Panc1 (cell line): ENCODE results near the gene PSD4. TPM values are rescaled to one million over a fixed set of nuclear protein-coding genes. Genes with fewer than 3 reads are reported as not detected.

Experiments used
- ATAC-seq: fragments of 200-7000 bp; cut with Tn5 transposase; 2 replicates; pipeline ENCODE4 v1.9.1; 2020; ENCODE audit warnings: mild to moderate bottlenecking, moderate library complexity
- BruUV-seq: library from RNA; stranded (reverse); fragments of 400-500 nt; replicated peaks from 2 replicates; lab custom pipeline; 2021; lab: Mats Ljungman, UMichigan
- CTCF ChIA-PET: fragments of 300-600 bp; sonication (Branson Sonifier 250); formaldehyde crosslinking; loops from one replicate; lab custom pipeline; 2022; ENCODE audit warnings: antibody characterized with exemption; lab: Charles Lee
- POLR2A ChIA-PET: fragments of 300-600 bp; sonication (Branson Sonifier 250); formaldehyde crosslinking; loops from one replicate; lab custom pipeline; 2022; ENCODE audit warnings: antibody characterized with exemption; lab: Charles Lee
- DNase-seq: peaks from one replicate; pipeline ENCODE4 v3.0.0-alpha.2; 2010; ENCODE audit warnings: low read depth, low spot score
- H3K27ac ChIP-seq: 2 replicates; pipeline ENCODE4 v1.5.1; 2011; ENCODE audit warnings: mild to moderate bottlenecking, low read length, inconsistent platforms
- H3K27me3 ChIP-seq: fragments of 200-500 bp; sonication (Bioruptor generic); 2 replicates; pipeline ENCODE4 v1.6.0; 2014; ENCODE audit warnings: low read length, inconsistent platforms; ENCODE audit not compliant: control insufficient read depth, insufficient read depth
- H3K36me3 ChIP-seq: fragments of 200-500 bp; sonication (Bioruptor generic); 2 replicates; pipeline ENCODE4 v1.5.1; 2014; ENCODE audit warnings: inconsistent platforms, mild to moderate bottlenecking, low read length, moderate library complexity; ENCODE audit not compliant: control insufficient read depth, insufficient read depth
- H3K4me1 ChIP-seq: 2 replicates; pipeline ENCODE4 v1.5.1; 2011; ENCODE audit warnings: inconsistent platforms, mild to moderate bottlenecking, low read length, moderate library complexity; ENCODE audit not compliant: control insufficient read depth, insufficient read depth
- H3K4me3 ChIP-seq, 2 experiments: 2 replicates each; pipeline ENCODE4 v1.5.1; 2011 to 2012; ENCODE audit warnings: low read depth in 2 of 2, low read length in 2 of 2, mild to moderate bottlenecking in 2 of 2, inconsistent platforms in 1 of 2, moderate library complexity in 1 of 2
- H3K9me3 ChIP-seq: fragments of 200-500 bp; sonication (Bioruptor generic); 2 replicates; pipeline ENCODE4 v1.5.1; 2014; ENCODE audit warnings: low read depth, mild to moderate bottlenecking, inconsistent platforms, low read length, moderate library complexity; ENCODE audit not compliant: control insufficient read depth, insufficient read depth
- CTCF ChIP-seq: fragments of 450-650 bp; IDR thresholded peaks from 2 replicates; pipeline ENCODE4 v1.5.1; 2017; ENCODE audit warnings: mild to moderate bottlenecking
- POLR2AphosphoS5 ChIP-seq: IDR thresholded peaks from 2 replicates; pipeline ENCODE4 v1.6.1; 2012; ENCODE audit warnings: mild to moderate bottlenecking, low read depth, low read length, moderate library complexity
- REST ChIP-seq, 2 experiments: IDR thresholded peaks; 2 replicates each; pipeline ENCODE4 v1.6.1; 2011 to 2012; ENCODE audit warnings: low read depth in 2 of 2, control low read depth in 1 of 2, low read length in 1 of 2, mild to moderate bottlenecking in 1 of 2, moderate library complexity in 1 of 2; ENCODE audit not compliant: insufficient read depth in 1 of 2
- SIN3A ChIP-seq: IDR thresholded peaks from 2 replicates; pipeline ENCODE4 v1.6.1; 2012; ENCODE audit warnings: low read depth, mild to moderate bottlenecking, low read length, moderate library complexity, borderline replicate concordance; ENCODE audit not compliant: insufficient read depth
- TCF7L2 ChIP-seq: IDR thresholded peaks from 2 replicates; pipeline ENCODE4 v1.6.1; 2011; ENCODE audit warnings: mild to moderate bottlenecking, low read depth, low read length, inconsistent platforms
- in situ Hi-C: cut with HindIII; loops from 2 replicates; pipeline ENCODE4 v1.10.0; 2016; ENCODE audit warnings: low sequenced_read_pairs, low pct_unique_long_range_greater_than_20kb
- intact Hi-C: fragments of 100-400 bp; cut with micrococcal nuclease; formaldehyde crosslinking; loops from one replicate; pipeline ENCODE4 v1.10.0; 2022; ENCODE audit not compliant: unreplicated experiment
- total RNA-seq: library from RNA; stranded (reverse); gene quantifications from one replicate; pipeline ENCODE4 v1.2.1, GENCODE V29; 2021; ENCODE audit not compliant: unreplicated experiment

PSD4 gene
- total RNA-seq, 1 experiment from 2014 or later: 3.6 TPM

GRCh38 chr2:113124984-113125855 is 48.6 kb upstream of the PSD4 start:
- intact Hi-C loops (no loop called here), in situ Hi-C loops (no loop called here)
- no peak for DNase-seq
- TF ChIP-seq POLR2AphosphoS5 (no peak), REST (IDR thresholded peaks at IDR 0.05; ENCODE audit: insufficient read depth in 1 of 2, low read depth in 2 of 2, low read length in 1 of 2) (no peak), TCF7L2 (no peak), CTCF (no peak), SIN3A (no peak)
- no peaks in the 10 kb centered on the region for H3K4me1 ChIP-seq
- H3K9me3 ChIP-seq: no peaks in the 10 kb centered on the region
- ChIA-PET CTCF (interaction anchor here (0.6 kb wide), 1 partner anchor 75 kb away, joined by 4 read pairs; no protein-coding TSS in a partner anchor), POLR2A (no interaction called here)
- no peak overlapping the region for H3K4me3 ChIP-seq
- no peaks in the 10 kb centered on the region for H3K36me3 ChIP-seq
- H3K27ac ChIP-seq: no peak overlapping the region
- no TSS peak for BruUV-seq
- ATAC-seq: no peak
- peaks cover 11% of the 10 kb centered on the region; the same call in 1 of the 2 replicates for H3K27me3 ChIP-seq

DNA sequence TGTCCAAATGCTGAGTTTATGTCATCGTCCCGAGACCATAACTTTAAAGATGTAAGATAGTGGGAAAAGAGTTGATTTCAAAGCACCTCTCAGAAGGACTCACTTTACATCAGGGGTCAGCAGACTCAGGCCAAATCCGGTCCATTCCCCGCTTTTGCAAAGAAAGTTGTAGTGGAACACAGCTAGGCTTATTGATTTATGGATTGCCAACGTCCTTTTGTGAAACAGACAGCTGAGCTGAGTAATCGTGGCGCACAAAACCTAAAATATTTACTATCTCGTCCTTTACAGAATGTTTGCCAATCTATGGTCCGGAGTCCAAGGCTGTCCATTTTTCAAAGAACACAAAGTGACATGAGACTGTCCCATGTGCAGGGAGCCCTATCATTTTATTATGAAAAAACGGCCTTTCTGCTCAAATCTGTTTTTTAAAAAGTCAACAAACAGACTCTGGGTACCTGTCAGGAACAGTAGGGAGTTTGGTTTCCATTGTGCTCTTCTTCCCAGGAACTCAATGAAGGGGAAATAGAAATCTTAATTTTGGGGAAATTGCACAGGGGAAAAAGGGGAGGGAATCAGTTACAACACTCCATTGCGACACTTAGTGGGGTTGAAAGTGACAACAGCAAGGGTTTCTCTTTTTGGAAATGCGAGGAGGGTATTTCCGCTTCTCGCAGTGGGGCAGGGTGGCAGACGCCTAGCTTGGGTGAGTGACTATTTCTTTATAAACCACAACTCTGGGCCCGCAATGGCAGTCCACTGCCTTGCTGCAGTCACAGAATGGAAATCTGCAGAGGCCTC is 46.7 kb upstream of the PSD4 start, which contains the start of gene IL1RN:
TSS of gene IL1RN (plus strand) at position 754 of the 801 bp plus-strand sequence. CDS start at position 781, 27 bp downstream.
- ChIA-PET POLR2A (no interaction called here), CTCF (no interaction called here)
- no peak within 1 kb of the TSS for H3K27ac ChIP-seq
- no TSS peak for BruUV-seq
- intact Hi-C loops (no loop called here), in situ Hi-C loops (no loop called here)
- TF ChIP-seq CTCF (no peak), SIN3A (no peak), TCF7L2 (no peak), REST (IDR thresholded peaks at IDR 0.05; ENCODE audit: insufficient read depth in 1 of 2, low read depth in 2 of 2, low read length in 1 of 2) (no peak)
- H3K4me3 ChIP-seq: no peak within 1 kb of the TSS
- no peaks in the 10 kb centered on the region for H3K36me3 ChIP-seq
- no peak for ATAC-seq
- peaks cover 4% of the 10 kb centered on the region; the same call in 1 of the 2 replicates for H3K27me3 ChIP-seq
- H3K9me3 ChIP-seq: no peaks in the 10 kb centered on the region
- no peak for DNase-seq
- no peaks in the 10 kb centered on the region for H3K4me1 ChIP-seq
